OCI-LY7 (cell line): ENCODE results near the gene JAG2. TPM values are rescaled to one million over a fixed set of nuclear protein-coding genes. Genes with fewer than 3 reads are reported as not detected.

Experiments
- BruUV-seq: library from RNA; stranded (reverse); fragments of 400-500 nt; replicated peaks from 2 replicates; lab custom pipeline; 2021; lab: Mats Ljungman, UMichigan
- CTCF ChIA-PET: fragments of 300-600 bp; sonication (Branson Sonifier 250); formaldehyde crosslinking; loops from one replicate; lab custom pipeline; 2022; ENCODE audit warnings: antibody characterized with exemption; ENCODE audit not compliant: unreplicated experiment; lab: Charles Lee
- POLR2A ChIA-PET: fragments of 300-600 bp; sonication (Branson Sonifier 250); formaldehyde crosslinking; loops from one replicate; lab custom pipeline; 2022; ENCODE audit warnings: antibody characterized with exemption; lab: Charles Lee
- DNase-seq: peaks from one replicate; pipeline ENCODE4 v3.0.0-alpha.2; 2015; ENCODE audit warnings: low spot score
- H2AFZ ChIP-seq: fragments of 200-600 bp; sonication (generic), shearing (Covaris generic); 2 replicates; pipeline ENCODE4 v1.6.1; 2014; ENCODE audit warnings: mild to moderate bottlenecking, antibody characterized with exemption, low read length, moderate library complexity
- H3K27ac ChIP-seq: fragments of 200-600 bp; sonication (generic); 2 replicates; pipeline ENCODE4 v1.5.1; 2014; ENCODE audit warnings: mixed run types, low read depth, mild to moderate bottlenecking, moderate library complexity, low read length, inconsistent platforms; ENCODE audit not compliant: poor library complexity, severe bottlenecking
- H3K36me3 ChIP-seq: fragments of 200-600 bp; sonication (generic); 2 replicates; pipeline ENCODE4 v1.6.1; 2014; ENCODE audit warnings: mild to moderate bottlenecking, antibody characterized with exemption, low read length, moderate library complexity, mixed read lengths; ENCODE audit not compliant: insufficient read depth
- H3K4me1 ChIP-seq: fragments of 200-600 bp; sonication (generic); 2 replicates; pipeline ENCODE4 v1.5.1; 2014; ENCODE audit warnings: mild to moderate bottlenecking, low read length; ENCODE audit not compliant: insufficient read depth, poor library complexity, severe bottlenecking
- H3K4me2 ChIP-seq: fragments of 200-600 bp; sonication (generic); 2 replicates; pipeline ENCODE4 v1.6.1; 2014; ENCODE audit warnings: mild to moderate bottlenecking, low read length
- H3K4me3 ChIP-seq: fragments of 200-600 bp; sonication (generic); 2 replicates; pipeline ENCODE4 v1.5.1; 2014; ENCODE audit warnings: mild to moderate bottlenecking, low read depth, low read length; ENCODE audit not compliant: poor library complexity, severe bottlenecking
- H3K79me2 ChIP-seq: fragments of 200-600 bp; sonication (generic); 2 replicates; pipeline ENCODE4 v1.6.1; 2016; ENCODE audit warnings: low read depth, mild to moderate bottlenecking, low read length, moderate library complexity, mixed read lengths; ENCODE audit not compliant: insufficient read depth
- H3K9me2 ChIP-seq: fragments of 200-600 bp; sonication (generic); 2 replicates; pipeline ENCODE4 v1.6.1; 2016; ENCODE audit warnings: mild to moderate bottlenecking, low read length, mixed read lengths; ENCODE audit not compliant: insufficient read depth
- H3K9me3 ChIP-seq: fragments of 200-600 bp; sonication (generic); 2 replicates; pipeline ENCODE4 v1.6.1; 2014; ENCODE audit warnings: mild to moderate bottlenecking, mixed run types, low read length, mixed read lengths
- H4K20me1 ChIP-seq: fragments of 200-600 bp; sonication (generic); 2 replicates; pipeline ENCODE4 v1.6.1; 2014; ENCODE audit warnings: mild to moderate bottlenecking, antibody characterized with exemption, low read length, moderate library complexity, mixed read lengths; ENCODE audit not compliant: insufficient read depth
- EZH2phosphoT487 ChIP-seq: fragments of 200-600 bp; sonication (generic); IDR thresholded peaks from 2 replicates; pipeline ENCODE4 v1.6.1; 2018; ENCODE audit warnings: low read depth, borderline replicate concordance, mild to moderate bottlenecking, mixed run types, antibody characterized with exemption, low read length, moderate library complexity, mixed read lengths
- intact Hi-C: fragments of 100-400 bp; cut with micrococcal nuclease; formaldehyde crosslinking; loops from one replicate; pipeline ENCODE4 v1.10.0; 2022; ENCODE audit not compliant: unreplicated experiment
- total RNA-seq, 2 experiments: library from RNA; depleted of rRNA in 1 of 2; stranded (reverse); fragments of >200 nt in 1 of 2; shearing (Covaris generic) in 1 of 2; gene quantifications; 2 replicates each; pipeline ENCODE4 v1.2.3, GENCODE V29; 2014 to 2022
- TF ChIP-seq, protein P1 (sequence below): fragments of 200-600 bp; sonication (generic); conservative IDR thresholded peaks from 2 replicates; pipeline ENCODE4 v1.5.1; 2014; ENCODE audit warnings: mild to moderate bottlenecking, antibody characterized with exemption, low read length, moderate library complexity, mixed read lengths

The JAG2 gene
- total RNA-seq, 2 experiments from 2014 or later = 5.0 to 6.0 TPM

DNA sequence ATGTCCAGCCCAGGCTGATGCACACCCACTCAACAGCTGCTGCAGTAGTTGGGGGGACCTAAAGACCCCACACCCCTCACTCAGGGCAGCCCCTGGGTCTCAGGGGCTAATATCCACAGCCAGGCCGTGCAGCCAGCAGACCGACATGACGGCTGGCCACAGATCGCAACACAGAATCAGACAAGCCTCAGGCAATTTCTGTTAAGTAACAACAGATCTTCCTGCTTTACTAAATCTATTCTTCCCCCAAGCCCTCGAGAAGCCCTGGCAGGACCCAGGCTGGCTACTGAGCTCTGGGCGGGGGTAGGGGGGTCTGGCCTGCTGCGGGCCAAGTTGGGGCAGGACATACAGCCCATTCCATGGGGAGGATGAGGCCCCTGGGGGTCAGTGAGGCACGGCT is 40.5 kb upstream of the JAG2 start:
- ChIA-PET CTCF (no interaction called here), POLR2A (no interaction called here)
- no peak overlapping the region for H2AFZ ChIP-seq
- no peaks in the 10 kb centered on the region for H3K79me2 ChIP-seq
- no peak for DNase-seq
- H3K9me3 ChIP-seq = no peaks in the 10 kb centered on the region
- H3K4me3 ChIP-seq = no peak overlapping the region
- H3K4me2 ChIP-seq = no peak overlapping the region
- intact Hi-C loops = no loop called here
- H3K36me3 ChIP-seq = no peaks in the 10 kb centered on the region
- no TSS peak for BruUV-seq
- no peaks in the 10 kb centered on the region for H3K9me2 ChIP-seq
- no peaks in the 10 kb centered on the region; the same call in 1 of the 2 replicates for H4K20me1 ChIP-seq
- no peaks in the 10 kb centered on the region for H3K4me1 ChIP-seq
- H3K27ac ChIP-seq = no peak overlapping the region
- TF ChIP-seq EZH2phosphoT487 = no peak
- TF ChIP-seq, protein P1, sequence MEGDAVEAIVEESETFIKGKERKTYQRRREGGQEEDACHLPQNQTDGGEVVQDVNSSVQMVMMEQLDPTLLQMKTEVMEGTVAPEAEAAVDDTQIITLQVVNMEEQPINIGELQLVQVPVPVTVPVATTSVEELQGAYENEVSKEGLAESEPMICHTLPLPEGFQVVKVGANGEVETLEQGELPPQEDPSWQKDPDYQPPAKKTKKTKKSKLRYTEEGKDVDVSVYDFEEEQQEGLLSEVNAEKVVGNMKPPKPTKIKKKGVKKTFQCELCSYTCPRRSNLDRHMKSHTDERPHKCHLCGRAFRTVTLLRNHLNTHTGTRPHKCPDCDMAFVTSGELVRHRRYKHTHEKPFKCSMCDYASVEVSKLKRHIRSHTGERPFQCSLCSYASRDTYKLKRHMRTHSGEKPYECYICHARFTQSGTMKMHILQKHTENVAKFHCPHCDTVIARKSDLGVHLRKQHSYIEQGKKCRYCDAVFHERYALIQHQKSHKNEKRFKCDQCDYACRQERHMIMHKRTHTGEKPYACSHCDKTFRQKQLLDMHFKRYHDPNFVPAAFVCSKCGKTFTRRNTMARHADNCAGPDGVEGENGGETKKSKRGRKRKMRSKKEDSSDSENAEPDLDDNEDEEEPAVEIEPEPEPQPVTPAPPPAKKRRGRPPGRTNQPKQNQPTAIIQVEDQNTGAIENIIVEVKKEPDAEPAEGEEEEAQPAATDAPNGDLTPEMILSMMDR = no peak

DNA sequence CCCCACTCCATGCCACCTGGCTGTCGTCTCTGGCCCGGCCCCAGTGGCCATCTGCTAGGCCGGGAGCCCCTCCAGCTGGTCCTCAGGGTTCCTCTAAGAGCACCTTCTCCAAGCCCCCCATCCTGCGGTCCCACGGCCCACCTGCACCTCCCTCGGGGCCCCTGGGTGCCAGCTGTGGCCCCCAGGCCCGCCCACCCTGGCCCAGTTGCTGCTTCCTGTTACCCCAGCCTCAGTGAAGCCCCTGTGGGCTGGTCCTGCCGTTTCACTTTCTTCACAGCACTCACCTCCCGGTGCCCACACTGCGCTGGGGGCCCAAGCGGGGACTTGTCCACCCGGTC is 40.1 kb upstream of the JAG2 start:
- Histone ChIP-seq H3K27ac (no peak overlapping the region), H3K4me2 (no peak overlapping the region), H3K36me3 (no peaks in the 10 kb centered on the region), H4K20me1 (no peaks in the 10 kb centered on the region; the same call in 1 of the 2 replicates), H3K4me3 (no peak overlapping the region), H2AFZ (no peak overlapping the region), H3K79me2 (no peaks in the 10 kb centered on the region), H3K9me2 (no peaks in the 10 kb centered on the region), H3K4me1 (no peaks in the 10 kb centered on the region), H3K9me3 (no peaks in the 10 kb centered on the region)
- no peak for DNase-seq
- ChIA-PET POLR2A (no interaction called here), CTCF (no interaction called here)
- no TSS peak for BruUV-seq
- intact Hi-C loops = no loop called here
- TF ChIP-seq, protein P1 = no peak

DNA sequence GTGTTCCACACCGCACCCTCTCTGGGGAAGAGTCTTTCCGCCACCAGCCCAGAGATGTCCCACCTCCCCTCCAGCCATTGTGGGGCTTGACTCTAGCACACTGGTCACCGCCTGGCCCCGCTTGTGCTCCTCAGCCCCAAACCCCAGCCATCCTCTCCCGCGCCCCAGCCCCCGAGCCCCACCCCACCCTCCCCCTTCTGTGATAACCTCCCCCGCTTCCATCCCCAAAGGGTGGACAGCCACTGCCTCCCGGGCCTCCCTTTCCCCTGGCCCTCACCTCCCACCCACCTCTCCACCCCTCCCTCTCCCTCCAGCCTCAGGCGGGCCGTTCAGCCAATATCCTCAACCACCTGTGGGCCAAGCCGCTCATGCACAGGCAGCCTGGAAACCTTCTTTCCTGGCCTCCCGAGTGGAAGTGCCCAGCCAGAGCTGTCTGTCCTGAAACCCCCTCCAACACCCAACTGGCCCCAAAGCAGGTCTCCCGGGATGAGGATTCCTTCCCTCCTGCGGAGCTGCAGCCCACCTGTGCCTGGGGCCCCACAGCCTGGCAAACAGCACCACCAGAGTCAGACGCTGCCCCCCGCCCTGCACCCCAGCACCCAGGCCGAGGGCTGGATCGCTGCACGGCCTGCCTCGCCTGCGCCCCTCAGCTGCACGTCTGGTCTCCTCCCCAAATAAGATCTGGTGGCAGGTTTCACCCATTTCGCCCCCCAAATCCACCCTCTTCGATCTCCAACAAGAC is 39.6 kb upstream of the JAG2 start:
- no TSS peak for BruUV-seq
- no peaks in the 10 kb centered on the region for H3K9me3 ChIP-seq
- intact Hi-C loops = no loop called here
- no peaks in the 10 kb centered on the region for H3K36me3 ChIP-seq
- no peak overlapping the region for H3K4me3 ChIP-seq
- H4K20me1 ChIP-seq = no peaks in the 10 kb centered on the region; the same call in 1 of the 2 replicates
- ChIA-PET POLR2A (no interaction called here), CTCF (no interaction called here)
- TF ChIP-seq, protein P1 = no peak
- no peak for TF ChIP-seq EZH2phosphoT487
- H2AFZ ChIP-seq = no peak overlapping the region
- H3K9me2 ChIP-seq = no peaks in the 10 kb centered on the region
- no peak overlapping the region for H3K4me2 ChIP-seq
- no peak for DNase-seq
- H3K79me2 ChIP-seq = no peaks in the 10 kb centered on the region
- H3K27ac ChIP-seq = no peak overlapping the region
- no peaks in the 10 kb centered on the region for H3K4me1 ChIP-seq
